SKM-1 treated with dmso at 0.1 percent for 144 hours (cell line): ENCODE measurements around the gene OR4K13.

Source experiments
- DNase-seq: peaks from one replicate; lab custom pipeline; 2025; ENCODE audit not compliant: unreplicated experiment; lab: John Stamatoyannopoulos, UW

Gene OR4K13, protein sequence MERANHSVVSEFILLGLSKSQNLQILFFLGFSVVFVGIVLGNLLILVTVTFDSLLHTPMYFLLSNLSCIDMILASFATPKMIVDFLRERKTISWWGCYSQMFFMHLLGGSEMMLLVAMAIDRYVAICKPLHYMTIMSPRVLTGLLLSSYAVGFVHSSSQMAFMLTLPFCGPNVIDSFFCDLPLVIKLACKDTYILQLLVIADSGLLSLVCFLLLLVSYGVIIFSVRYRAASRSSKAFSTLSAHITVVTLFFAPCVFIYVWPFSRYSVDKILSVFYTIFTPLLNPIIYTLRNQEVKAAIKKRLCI

DNA sequence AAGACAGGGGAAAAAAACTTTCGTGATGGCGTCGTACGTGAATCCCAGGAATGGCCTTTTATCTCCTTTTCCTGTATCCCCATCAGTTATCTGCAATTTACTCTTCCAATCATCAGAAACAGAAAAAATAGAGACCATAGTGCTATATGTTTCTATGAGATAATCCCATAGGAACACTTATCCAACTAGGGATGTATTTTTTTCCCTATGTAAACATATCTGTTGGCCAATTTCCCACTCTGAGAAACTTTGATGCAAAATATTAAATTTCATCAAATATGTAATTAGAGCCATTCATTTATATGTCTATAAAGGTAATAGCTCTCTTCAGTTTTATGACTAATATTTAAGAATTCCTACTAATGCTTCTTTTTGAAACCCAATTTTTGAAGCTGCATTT is at the start of gene OR4K13:
Gene OR4K13, minus strand, starts transcription at position 101 of the 400 bp plus-strand sequence. CDS start 1,280 bp downstream, outside the sequence.
- DNase-seq = no peak

DNA sequence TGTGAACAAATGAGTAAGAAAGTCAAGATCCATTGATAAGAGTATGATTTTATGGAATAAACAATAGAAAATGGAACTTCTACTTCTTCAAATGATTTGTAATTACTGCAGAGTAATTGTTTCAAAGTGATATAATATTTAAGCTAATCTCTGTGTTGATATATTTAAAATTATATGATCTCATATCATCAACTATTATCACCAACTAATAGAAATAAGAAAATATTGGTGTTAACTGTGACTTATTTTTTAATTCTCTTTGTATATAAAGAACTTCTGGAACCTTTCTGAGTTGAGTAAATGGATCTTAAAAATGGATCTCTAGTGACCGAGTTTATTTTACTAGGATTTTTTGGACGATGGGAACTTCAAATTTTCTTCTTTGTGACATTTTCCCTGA is 23.9 kb upstream of the OR4K13 start, which contains the start of gene OR4L1:
Gene OR4L1, plus strand, starts transcription at position 301 of the 400 bp plus-strand sequence. Its CDS starts 0 bp downstream, at position 301.
- no peak for DNase-seq

- DNase-seq = no peak
Observed at GRCh38 chr14:20048202-20048601, 12.4 kb upstream of the OR4K13 start.

DNA sequence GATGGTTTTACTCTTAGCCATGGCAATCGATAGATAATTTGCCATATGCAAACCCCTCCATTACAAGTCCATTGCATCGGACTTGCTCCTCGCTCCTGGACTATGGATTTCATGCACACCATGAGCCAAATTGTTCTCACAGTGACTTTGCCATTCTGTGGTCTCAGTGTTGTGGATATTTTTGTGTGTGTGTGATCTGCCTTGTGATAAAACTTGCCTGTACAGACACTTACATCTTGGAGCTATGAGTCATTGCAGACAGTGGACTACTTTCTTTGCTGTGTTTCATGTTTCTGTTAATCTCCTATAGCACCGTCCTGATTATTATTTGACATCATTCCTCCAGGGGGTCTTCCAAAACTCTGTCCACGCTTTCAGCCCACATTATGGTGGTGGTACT is 8.4 kb upstream of the OR4K13 start:
- DNase-seq = no peak

GRCh38 chr14:20035449-20035848 is 389 bp downstream of the OR4K13 start:
- no peak for DNase-seq

DNA sequence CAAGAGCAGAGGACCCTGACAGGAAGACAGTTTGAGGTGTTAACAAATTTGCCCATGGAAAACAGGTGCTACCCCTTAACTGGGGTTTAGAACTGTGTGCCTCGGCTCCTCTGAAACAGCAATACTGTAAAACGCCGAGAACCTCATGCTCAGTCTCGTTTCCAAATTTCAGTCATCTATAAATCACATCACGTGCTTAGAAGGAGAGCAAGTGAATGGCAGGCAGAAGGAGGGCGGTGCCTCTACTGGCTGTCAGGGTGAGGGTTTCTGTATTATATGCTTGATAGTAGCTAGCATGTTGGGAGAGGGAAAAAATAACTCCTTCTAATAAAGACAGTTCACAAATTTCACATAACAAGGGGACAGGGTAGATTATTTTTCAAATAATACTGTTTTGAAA is 4.8 kb downstream of the OR4K13 start:
- no peak for DNase-seq

GRCh38 chr14:20019257-20019865 is 16.5 kb downstream of the OR4K13 start, which contains the start of gene OR4K14:
Gene OR4K14, minus strand, starts transcription at chr14:20019307. Its CDS starts 4,114 bp downstream, at chr14:20015193.
- no peak for DNase-seq

GRCh38 chr14:20008156-20008555 is 27.7 kb downstream of the OR4K13 start:
- DNase-seq = no peak

DNA sequence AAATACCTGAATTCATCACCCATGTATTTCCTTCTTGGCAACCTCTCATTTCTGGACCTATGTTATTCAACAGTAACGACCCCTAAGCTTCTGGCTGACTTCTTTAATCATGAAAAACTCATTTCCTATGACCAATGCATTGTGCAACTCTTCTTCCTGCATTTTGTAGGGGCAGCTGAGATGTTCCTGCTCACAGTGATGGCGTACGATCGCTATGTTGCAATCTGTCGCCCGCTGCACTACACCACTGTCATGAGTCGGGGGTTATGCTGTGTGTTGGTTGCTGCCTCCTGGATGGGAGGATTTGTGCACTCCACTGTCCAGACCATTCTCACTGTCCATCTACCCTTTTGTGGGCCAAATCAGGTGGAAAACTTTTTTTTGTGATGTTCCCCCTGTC is 33.5 kb downstream of the OR4K13 start:
- no peak for DNase-seq

- DNase-seq = no peak
Observed at GRCh38 chr14:20001863-20002262, 34.0 kb downstream of the OR4K13 start, which contains the start of gene OR4Q2. Gene OR4Q2, plus strand, starts transcription at chr14:20002163.

DNA sequence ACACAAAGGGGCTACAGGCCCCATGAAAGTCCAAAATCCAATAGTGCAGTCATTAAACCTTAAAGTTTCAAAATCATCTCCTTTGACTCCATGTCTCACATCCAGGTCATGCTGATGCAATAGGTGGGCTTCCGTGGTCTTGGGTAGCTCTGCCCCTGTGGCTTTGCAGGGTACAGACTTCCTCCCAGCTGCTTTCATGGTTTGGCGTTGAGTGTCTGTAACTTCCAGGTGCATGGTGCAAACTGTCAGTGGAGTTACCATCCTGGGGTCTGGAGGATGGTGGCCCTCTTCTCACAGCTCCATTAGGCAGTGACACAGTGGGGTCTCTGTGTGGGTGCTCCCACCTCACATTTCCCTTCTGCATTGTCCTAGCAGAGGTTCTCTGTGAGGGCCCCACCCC is 42.4 kb downstream of the OR4K13 start:
- DNase-seq = no peak
